NCI-H146 (cell line): ENCODE measurements around the gene INTS12.

Source experiments
- DNase-seq: peaks from one replicate; lab custom pipeline; 2025; lab: John Stamatoyannopoulos, UW

The INTS12 gene

DNA sequence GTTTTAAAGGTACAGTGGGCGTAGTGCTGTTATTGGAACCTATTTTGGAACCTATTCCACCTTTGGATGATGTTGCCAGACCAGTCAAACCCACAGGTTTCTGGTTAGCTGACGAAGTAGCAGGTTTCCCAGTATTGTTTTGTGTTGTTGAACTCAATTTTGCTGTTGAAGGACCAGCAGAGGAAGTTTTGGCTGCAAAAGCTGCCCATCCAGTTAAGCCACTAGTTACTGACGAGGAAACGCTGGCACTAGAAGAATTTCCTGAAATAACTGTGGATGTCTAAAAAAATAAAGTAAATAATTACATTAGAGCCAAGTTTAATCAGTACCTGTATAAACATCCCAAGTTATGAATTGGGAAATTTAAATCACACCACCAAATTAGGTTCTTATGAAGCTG, 25.5 kb downstream of the INTS12 start:
- no peak for DNase-seq

DNA sequence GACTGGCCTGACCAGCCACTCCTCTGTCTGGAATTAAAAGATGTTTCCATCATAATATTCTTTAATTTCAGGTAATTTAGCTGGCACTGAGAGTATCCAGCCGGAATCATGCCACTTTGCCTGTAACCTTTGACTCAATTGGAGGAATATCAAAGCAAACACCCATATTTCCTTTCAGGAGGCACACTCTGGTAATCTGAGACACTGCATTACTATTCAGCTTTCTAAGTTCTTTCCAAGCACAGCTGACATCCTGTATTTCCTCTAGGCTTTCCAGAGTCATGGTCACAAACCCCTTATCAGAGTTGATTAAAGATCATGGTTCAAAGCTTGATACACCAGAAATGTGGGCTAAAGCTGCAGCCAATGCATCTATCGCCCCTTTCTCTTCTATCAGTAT, 29.3 kb downstream of the INTS12 start:
- no peak for DNase-seq

DNA sequence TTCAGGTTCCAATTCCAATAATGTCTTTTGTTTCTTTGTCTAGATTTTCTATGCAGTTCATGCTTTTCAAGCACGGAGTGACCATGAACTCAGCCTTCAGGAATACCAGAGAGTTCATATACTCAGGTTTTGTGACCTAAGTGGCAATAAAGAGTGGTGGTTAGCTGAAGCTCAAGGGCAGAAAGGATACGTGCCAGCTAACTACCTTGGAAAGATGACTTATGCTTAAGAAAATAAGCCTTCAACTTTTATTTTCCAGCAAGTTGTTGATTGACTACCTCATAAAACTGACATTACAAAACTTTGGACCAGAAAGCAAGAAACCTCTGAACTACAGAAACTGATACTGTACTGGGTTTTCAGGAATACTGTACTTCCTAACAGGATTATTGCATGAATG, 30.8 kb downstream of the INTS12 start:
- DNase-seq: no peak

DNA sequence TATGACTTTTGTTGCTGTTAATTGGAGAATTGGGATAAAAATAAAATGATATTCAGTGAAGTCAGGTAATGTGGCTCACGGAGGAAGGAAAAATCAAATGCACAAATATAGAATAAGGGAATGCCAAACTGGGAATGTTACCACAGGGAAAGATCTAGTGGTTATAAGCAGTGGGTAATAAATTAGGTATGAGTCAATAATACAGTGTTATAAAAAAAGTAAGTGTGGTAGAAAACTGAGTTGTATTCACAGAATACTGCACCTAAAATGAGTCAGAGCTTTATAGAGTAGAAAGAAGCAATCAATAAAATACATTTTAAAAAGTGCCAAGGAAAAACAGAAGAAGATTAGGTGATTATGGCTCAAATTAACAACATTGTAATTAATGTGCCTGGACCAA, 34.5 kb downstream of the INTS12 start:
- no peak for DNase-seq

DNA sequence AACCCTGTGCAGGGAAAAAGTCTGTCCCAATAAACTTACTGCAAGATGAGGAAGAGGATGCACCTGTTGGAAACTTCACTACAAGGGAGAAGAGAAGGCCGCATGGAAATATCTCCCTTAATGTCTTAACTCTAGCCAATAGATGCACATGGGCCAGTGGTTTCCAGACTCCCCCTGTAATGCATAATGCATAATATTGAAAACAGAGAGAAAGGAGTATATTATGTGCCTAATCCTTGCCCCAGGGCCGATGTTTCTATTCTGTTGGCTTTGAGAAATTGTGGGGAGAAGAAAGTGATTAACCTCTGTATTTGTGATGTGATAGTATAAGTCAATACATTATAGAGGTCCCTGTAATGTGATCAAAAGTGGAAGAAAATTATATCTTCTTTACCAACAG, 37.2 kb downstream of the INTS12 start:
- DNase-seq: no peak

DNA sequence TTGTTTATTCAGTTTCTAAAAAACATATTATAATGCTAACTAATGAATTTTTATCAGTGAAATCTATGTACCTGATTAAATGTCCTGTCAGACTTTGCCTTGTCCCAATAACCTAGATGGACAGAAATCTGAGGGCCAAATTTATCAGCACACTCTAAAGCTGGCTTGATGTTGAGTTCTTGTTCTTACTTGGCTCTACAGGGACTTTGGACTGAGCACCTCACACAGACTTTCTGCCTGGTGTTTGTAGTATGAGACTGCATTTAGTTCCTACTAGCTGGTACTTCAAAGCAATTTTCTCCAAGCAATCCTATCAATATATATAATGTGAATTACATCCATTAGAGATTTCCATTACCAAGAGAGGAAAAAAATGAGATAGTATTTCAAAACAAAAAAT, 37.8 kb downstream of the INTS12 start:
- DNase-seq: no peak

DNA sequence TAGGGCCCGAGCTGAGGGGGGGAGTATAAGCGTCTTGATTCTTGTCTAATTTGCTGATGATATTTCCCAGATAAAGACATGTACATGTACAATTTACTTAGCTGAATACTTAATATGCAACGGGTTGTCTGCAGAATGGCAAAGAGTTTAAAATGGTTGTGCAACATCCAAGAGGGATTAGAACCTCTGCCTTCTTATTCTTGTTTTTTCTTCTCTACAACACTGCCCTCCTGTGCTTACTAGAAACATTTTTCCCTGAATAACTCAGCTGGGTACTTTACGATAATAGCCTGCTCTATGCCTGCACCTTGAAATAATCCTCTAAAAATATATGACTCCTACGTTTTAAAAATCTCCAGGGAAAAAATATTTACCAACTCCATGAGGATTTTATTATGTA, 41.8 kb downstream of the INTS12 start:
- DNase-seq: peak; percentile 12

DNA sequence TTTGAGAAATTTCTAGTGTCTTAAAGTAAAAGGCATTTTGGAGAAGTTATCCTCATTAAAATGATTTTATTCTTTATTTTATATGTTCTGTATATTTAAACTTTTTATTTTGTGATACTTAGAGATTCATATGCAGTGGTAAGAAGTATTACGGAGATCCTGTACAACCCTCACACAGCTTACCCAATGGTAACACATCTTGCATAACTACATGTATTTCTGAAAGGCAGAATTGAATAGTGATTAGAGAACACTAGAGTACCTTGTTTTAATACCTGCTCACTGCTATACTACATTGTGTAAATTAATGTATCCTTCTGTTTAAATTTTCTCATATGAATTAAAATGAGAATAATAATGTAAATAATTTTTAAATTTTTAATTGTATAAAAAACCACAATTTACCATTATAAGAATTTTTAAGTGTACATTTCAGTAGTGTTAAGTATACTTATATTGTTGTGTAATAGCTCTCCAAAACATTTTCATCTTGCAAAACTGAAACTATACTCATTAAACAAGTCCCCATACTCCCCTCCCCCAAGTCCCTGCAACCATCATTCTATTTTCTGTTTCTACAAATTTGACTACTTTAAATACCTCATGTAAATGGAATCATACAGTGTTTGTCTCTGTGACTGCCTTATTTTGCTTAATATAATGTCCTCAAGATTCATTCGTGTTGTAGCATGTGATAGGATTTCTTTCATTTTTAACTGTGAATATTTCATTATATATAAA, 45.4 kb downstream of the INTS12 start:
- DNase-seq: no peak

DNA sequence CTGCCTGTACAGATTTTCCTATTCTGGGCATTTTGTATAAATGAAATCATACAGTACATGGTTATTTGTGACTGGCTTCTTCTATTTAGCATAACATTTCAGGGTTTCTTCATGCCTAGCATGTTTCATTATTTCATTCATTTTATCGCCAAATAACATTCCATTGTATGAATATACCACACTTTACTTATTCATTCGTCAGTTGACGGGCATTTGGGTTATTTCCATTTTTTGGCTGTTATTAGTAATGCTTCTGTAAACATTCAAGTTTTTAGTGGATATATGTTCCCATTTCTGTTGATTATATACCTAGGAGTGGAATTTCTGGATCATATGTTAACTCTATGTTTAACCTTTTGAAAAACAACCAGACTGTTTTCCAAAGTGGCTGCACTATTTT, 47.5 kb downstream of the INTS12 start:
- no peak for DNase-seq

DNA sequence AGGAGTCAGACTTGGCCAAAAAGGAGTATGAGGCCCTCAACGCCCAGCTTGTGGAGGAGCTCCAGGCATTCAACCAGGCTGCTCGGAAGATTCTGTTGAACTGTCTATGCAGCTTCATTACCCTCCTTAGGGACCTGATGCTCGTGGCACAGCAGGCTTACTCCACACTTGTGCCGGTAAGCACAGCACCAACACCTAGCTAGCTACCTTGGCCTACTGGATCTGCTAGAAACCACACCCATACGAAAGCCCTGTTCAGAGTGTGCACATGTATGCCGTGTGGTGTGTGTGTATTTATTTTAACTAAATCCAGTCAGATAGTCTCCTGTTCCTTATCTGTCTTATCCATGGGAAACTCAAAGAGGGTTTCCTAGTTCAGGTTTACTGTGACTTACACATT, 49.3 kb downstream of the INTS12 start:
- no peak for DNase-seq

DNA sequence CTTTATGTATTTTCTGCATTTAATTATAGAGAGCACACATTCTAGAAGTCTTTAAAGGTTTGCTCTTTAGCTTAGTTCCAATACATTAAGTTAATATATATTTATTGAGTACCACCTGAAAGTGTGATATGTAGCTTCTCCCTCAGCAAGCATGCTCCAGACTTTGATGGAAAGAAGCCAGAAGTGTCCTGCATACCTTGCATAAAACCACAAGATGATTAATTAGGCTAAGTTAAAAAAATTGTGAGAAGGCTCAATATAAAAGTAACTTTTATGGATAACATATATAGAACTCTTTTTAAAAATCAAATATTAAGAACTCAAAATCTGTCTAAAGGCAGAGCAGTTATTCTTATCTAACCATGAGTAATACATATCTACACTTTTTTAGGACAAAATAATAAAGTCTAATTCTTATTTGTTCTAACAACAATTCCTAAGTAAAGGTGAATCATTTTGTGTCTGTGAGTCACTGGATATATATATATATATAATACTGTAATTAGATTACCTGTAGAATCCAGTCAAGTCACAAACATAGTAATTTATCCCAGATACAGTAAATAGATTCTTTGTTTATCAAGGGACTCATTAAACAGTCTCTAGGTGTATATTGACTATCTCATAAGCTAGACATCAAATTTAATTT, 51.2 kb downstream of the INTS12 start:
- no peak for DNase-seq

DNA sequence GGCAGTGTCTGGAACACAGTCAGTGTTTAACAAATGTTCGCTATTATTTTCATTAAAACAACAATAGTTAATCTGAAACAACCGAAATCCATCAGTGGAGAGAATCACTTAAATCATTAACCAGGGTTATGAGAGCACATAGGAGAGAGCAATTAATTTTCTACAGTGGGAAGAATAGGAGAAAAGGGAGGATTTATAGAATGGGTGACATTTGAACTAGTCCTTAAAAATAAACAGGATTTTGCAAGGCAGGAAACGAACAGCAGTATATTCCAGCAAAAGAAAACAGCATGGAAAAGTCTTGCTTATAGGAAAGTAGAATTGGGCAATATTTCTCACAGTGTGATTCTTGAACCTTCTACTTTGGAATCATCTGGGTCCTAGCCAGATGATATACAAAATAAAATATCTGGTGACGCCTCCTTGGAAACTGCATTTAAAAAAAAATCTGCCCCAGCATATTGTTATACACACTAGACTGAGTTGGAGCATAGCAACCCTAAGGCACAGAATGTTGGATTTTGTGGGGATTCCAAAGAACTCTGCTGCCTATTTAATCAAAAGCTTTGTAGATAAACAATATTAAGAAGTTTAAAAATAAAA, 56.1 kb downstream of the INTS12 start:
- DNase-seq: no peak

DNA sequence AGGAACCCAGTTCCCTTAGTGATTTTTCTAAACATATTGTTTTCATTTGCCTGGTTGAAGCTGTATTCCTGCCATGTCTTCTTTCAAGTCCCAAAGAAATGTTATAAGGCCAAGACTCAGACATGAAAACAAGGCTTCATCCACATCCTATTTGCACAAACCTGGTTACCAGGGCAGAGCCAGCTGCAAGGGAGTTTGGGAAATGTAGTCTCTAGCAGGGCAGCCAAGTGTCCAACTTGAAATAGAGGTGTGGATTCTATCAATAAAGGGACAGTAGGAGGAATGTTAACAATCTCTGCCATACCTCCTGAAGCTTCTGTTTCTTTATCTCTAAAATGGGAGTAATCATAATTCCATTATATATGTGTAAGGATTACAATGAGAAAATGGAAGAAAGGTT, 56.6 kb downstream of the INTS12 start:
- no peak for DNase-seq

DNA sequence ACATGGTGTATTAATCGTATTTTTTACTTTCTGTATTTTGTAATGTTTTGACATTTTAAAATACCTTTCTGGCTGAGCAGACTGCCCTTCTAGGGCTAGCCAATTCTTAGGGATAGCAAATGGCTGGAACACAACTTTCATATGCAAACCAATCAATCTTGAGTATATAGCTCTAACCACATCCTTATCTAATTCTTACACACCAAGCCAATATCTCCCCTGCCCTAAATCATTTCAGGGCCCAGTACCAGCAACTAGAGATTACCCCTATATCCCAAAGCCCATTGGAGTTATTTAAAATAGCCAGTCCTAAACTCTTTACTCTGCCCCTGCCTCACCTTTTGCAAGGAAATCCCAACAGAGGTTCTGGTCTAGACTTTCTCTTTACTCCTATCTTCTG, 58.3 kb downstream of the INTS12 start:
- no peak for DNase-seq

DNA sequence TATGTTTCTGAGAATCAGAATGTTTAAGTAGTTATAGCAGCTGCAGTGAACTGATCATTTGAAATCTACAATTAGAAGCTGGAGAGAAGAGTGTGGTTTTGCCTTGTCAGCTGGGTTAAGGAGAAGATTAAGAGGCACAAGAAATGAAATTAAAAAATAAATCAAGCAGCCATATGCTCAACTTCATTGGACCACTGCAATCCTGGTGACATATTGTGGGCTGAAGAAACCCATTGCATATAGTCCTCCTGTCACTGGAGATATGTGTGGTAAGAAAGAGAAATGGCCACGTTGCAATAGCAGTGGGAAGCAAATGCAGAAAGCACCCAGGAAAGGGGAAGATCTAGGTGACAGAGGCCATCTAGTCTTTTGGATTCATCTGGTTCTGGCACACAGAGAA, 63.0 kb downstream of the INTS12 start:
- DNase-seq: no peak

DNA sequence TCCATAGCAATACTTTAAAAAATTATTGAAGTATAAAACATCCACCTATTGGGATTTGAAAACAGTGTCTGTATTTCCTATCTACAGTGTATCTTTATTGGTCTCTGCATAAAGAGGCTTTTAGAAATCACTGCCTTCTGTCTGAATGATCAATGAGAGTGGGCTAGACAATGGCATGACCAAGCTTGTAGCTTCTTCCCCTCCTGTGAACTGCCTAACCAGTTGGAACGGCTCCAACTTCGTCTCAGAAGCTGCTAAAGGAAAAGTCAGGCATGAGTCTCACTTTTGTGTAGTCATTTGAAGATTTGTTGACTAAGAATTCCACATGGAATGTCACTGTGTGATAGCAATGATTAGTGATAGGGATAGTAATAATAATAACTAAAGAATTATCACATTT, 64.2 kb downstream of the INTS12 start:
- no peak for DNase-seq

DNA sequence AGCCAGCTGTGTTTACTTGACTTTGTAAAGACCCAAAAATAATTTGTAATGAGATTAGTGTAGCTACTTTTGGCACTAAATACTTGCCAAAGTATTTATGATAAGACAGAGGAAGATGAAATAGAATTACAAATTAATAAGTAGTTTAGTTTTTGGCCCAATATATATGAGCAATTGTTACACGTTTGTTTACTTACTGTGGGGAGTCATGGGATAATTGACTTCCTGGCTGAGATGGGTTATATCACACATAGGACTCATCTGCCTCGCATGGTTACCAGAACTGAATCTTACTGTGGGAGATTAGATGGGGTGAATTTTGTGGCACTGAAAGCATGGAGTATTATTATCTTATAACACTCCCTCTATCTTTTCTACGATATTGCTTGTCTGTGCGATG, 66.6 kb downstream of the INTS12 start:
- DNase-seq: no peak

DNA sequence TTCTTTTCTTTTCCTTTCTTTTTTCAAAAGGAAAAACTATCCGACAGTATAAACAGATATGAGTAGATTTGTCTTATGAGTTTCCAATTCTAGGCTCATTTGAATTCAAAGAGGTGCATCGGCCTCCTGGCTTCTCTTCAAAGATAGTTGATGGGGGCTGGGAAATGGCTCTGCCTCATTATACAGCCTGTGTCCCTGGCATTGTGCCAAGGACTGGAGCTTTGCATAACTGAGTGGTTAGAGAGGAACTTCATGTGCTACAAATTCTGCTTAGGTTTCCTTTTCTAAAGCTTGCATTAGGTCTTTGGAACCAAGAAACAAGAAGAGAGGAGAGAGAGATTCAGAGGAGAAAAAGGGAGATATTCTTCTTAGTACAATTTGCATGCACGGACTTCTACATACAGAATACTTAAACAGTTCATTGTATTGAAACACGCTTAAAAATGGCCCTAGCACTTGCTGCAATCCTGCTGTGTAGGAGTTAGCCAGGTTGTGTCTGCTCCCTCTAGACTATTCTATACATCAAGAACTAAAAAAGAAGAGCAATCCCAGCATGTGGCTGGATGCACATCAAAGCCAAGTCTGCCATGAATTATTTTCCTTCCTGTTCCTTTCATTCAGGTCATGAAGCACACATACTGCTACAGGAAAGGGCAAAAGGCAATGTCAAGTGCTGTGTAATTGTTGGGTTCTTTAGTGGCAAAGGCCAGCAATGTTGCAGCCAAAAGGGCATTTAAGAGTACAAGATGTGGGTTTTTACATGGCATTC, 70.9 kb downstream of the INTS12 start:
- peak; percentile 24 for DNase-seq

DNA sequence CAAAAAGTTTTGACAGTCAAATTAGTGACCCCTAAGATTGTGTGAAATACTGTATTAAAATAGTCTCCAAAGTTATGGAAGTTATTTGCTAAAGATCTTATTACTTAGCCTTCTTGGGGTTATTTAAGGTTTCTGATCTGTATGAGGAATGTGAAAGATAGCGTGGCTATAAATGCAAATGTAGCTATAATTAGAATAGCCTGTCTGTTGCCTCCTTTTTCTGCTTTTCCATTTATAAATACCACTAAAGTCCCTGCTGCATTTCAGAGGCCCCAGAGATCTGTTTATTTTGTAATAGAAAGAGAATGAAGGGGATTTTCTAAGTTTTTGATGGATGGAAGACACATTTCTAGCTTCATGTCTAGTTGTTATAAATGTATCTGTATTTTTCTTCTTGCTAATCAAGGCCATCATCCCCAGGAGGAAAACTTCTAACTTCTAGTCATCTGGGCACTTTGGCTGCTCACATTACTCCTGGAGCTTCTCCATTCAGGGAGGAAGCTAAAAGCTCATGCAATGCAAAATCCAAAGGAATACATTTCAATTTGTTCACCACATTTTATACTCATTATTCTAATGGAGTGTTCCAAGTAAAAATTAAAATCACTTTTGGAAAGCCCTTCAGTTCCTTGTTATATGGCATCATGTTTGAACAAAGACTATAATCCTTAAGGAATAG, 73.9 kb downstream of the INTS12 start:
- DNase-seq: no peak

DNA sequence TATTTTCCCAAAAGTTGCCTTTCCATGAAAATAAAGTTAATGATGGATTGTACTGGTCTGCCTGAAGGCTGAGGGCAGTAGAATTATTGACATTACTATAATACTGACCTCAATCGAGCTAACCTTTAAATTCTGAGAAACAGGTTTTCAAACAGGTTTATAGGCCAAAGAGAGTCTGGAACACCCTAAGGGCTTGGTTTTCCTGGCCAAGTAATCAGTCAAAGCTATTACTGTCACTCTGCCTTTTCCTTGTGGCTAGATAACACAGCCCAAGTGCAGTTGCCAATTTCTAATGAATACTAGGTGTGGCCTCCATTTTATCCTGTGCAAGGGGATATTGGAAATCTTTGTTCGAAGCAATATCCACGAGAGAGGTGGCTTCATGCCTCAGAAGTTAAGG, 75.2 kb downstream of the INTS12 start:
- DNase-seq: no peak
